Panc1 (cell line): ENCODE results near the gene SUPT20H. TPM values are rescaled to one million over a fixed set of nuclear protein-coding genes. Genes with fewer than 3 reads are reported as not detected.

Experiments
- ATAC-seq: fragments of 200-7000 bp; cut with Tn5 transposase; 2 replicates; pipeline ENCODE4 v1.9.1; 2020; ENCODE audit warnings: mild to moderate bottlenecking, moderate library complexity
- BruUV-seq: library from RNA; stranded (reverse); fragments of 400-500 nt; replicated peaks from 2 replicates; lab custom pipeline; 2021; lab: Mats Ljungman, UMichigan
- CTCF ChIA-PET: fragments of 300-600 bp; sonication (Branson Sonifier 250); formaldehyde crosslinking; loops from one replicate; lab custom pipeline; 2022; ENCODE audit warnings: antibody characterized with exemption; lab: Charles Lee
- POLR2A ChIA-PET: fragments of 300-600 bp; sonication (Branson Sonifier 250); formaldehyde crosslinking; loops from one replicate; lab custom pipeline; 2022; ENCODE audit warnings: antibody characterized with exemption; lab: Charles Lee
- DNase-seq: peaks from one replicate; pipeline ENCODE4 v3.0.0-alpha.2; 2010; ENCODE audit warnings: low read depth, low spot score
- H3K27ac ChIP-seq: 2 replicates; pipeline ENCODE4 v1.5.1; 2011; ENCODE audit warnings: mild to moderate bottlenecking, low read length, inconsistent platforms
- H3K27me3 ChIP-seq: fragments of 200-500 bp; sonication (Bioruptor generic); 2 replicates; pipeline ENCODE4 v1.6.0; 2014; ENCODE audit warnings: low read length, inconsistent platforms; ENCODE audit not compliant: control insufficient read depth, insufficient read depth
- H3K36me3 ChIP-seq: fragments of 200-500 bp; sonication (Bioruptor generic); 2 replicates; pipeline ENCODE4 v1.5.1; 2014; ENCODE audit warnings: inconsistent platforms, mild to moderate bottlenecking, low read length, moderate library complexity; ENCODE audit not compliant: control insufficient read depth, insufficient read depth
- H3K4me1 ChIP-seq: 2 replicates; pipeline ENCODE4 v1.5.1; 2011; ENCODE audit warnings: inconsistent platforms, mild to moderate bottlenecking, low read length, moderate library complexity; ENCODE audit not compliant: control insufficient read depth, insufficient read depth
- H3K4me3 ChIP-seq, 2 experiments: 2 replicates each; pipeline ENCODE4 v1.5.1; 2011 to 2012; ENCODE audit warnings: low read depth in 2 of 2, low read length in 2 of 2, mild to moderate bottlenecking in 2 of 2, inconsistent platforms in 1 of 2, moderate library complexity in 1 of 2
- H3K9me3 ChIP-seq: fragments of 200-500 bp; sonication (Bioruptor generic); 2 replicates; pipeline ENCODE4 v1.5.1; 2014; ENCODE audit warnings: low read depth, mild to moderate bottlenecking, inconsistent platforms, low read length, moderate library complexity; ENCODE audit not compliant: control insufficient read depth, insufficient read depth
- POLR2AphosphoS5 ChIP-seq: IDR thresholded peaks from 2 replicates; pipeline ENCODE4 v1.6.1; 2012; ENCODE audit warnings: mild to moderate bottlenecking, low read depth, low read length, moderate library complexity
- SIN3A ChIP-seq: IDR thresholded peaks from 2 replicates; pipeline ENCODE4 v1.6.1; 2012; ENCODE audit warnings: low read depth, mild to moderate bottlenecking, low read length, moderate library complexity, borderline replicate concordance; ENCODE audit not compliant: insufficient read depth
- TCF7L2 ChIP-seq: IDR thresholded peaks from 2 replicates; pipeline ENCODE4 v1.6.1; 2011; ENCODE audit warnings: mild to moderate bottlenecking, low read depth, low read length, inconsistent platforms
- in situ Hi-C: cut with HindIII; loops from 2 replicates; pipeline ENCODE4 v1.10.0; 2016; ENCODE audit warnings: low sequenced_read_pairs, low pct_unique_long_range_greater_than_20kb
- intact Hi-C: fragments of 100-400 bp; cut with micrococcal nuclease; formaldehyde crosslinking; loops from one replicate; pipeline ENCODE4 v1.10.0; 2022; ENCODE audit not compliant: unreplicated experiment
- total RNA-seq: library from RNA; stranded (reverse); gene quantifications from one replicate; pipeline ENCODE4 v1.2.1, GENCODE V29; 2021; ENCODE audit not compliant: unreplicated experiment
- TF ChIP-seq, protein P1 (sequence below), 2 experiments: IDR thresholded peaks; 2 replicates each; pipeline ENCODE4 v1.6.1; 2011 to 2012; ENCODE audit warnings: low read depth in 2 of 2, control low read depth in 1 of 2, low read length in 1 of 2, mild to moderate bottlenecking in 1 of 2, moderate library complexity in 1 of 2; ENCODE audit not compliant: insufficient read depth in 1 of 2
- TF ChIP-seq, protein P2 (sequence below): fragments of 450-650 bp; IDR thresholded peaks from 2 replicates; pipeline ENCODE4 v1.5.1; 2017; ENCODE audit warnings: mild to moderate bottlenecking

SUPT20H gene
- total RNA-seq, 1 experiment from 2014 or later, result 32.9 TPM

DNA sequence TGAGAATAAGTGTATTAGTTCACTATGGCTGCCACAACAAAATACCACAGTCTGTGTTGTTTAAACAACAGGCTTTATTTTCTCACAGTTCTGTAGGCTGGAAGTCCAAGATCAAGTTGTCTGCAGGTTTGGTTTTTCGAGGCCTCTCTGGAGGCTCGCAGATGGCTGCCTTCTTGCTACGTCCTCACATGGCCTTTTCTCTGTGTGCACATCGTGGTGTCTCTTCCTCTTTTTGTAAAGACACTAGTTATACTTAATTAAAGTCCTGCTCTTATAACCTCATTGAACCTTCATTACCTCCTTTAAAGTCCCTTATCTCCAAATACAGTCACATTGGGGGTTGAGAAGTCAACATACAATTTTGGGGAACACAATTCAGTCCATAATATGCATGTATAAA, 35.4 kb upstream of the SUPT20H start:
- in situ Hi-C loops, result no loop called here
- Histone ChIP-seq H3K27me3 (no peaks in the 10 kb centered on the region), H3K27ac (no peak overlapping the region), H3K4me3 (no peak overlapping the region), H3K4me1 (no peaks in the 10 kb centered on the region), H3K9me3 (no peaks in the 10 kb centered on the region), H3K36me3 (no peaks in the 10 kb centered on the region)
- BruUV-seq, result no TSS peak
- intact Hi-C loops, result no loop called here
- CTCF ChIA-PET, result no interaction called here
- TF ChIP-seq, protein P1, sequence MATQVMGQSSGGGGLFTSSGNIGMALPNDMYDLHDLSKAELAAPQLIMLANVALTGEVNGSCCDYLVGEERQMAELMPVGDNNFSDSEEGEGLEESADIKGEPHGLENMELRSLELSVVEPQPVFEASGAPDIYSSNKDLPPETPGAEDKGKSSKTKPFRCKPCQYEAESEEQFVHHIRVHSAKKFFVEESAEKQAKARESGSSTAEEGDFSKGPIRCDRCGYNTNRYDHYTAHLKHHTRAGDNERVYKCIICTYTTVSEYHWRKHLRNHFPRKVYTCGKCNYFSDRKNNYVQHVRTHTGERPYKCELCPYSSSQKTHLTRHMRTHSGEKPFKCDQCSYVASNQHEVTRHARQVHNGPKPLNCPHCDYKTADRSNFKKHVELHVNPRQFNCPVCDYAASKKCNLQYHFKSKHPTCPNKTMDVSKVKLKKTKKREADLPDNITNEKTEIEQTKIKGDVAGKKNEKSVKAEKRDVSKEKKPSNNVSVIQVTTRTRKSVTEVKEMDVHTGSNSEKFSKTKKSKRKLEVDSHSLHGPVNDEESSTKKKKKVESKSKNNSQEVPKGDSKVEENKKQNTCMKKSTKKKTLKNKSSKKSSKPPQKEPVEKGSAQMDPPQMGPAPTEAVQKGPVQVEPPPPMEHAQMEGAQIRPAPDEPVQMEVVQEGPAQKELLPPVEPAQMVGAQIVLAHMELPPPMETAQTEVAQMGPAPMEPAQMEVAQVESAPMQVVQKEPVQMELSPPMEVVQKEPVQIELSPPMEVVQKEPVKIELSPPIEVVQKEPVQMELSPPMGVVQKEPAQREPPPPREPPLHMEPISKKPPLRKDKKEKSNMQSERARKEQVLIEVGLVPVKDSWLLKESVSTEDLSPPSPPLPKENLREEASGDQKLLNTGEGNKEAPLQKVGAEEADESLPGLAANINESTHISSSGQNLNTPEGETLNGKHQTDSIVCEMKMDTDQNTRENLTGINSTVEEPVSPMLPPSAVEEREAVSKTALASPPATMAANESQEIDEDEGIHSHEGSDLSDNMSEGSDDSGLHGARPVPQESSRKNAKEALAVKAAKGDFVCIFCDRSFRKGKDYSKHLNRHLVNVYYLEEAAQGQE (IDR thresholded peaks at IDR 0.05; ENCODE audit: insufficient read depth in 1 of 2, low read depth in 2 of 2, low read length in 1 of 2), result no peak
- TF ChIP-seq POLR2AphosphoS5 (no peak), SIN3A (no peak), TCF7L2 (no peak)
- TF ChIP-seq, protein P2, sequence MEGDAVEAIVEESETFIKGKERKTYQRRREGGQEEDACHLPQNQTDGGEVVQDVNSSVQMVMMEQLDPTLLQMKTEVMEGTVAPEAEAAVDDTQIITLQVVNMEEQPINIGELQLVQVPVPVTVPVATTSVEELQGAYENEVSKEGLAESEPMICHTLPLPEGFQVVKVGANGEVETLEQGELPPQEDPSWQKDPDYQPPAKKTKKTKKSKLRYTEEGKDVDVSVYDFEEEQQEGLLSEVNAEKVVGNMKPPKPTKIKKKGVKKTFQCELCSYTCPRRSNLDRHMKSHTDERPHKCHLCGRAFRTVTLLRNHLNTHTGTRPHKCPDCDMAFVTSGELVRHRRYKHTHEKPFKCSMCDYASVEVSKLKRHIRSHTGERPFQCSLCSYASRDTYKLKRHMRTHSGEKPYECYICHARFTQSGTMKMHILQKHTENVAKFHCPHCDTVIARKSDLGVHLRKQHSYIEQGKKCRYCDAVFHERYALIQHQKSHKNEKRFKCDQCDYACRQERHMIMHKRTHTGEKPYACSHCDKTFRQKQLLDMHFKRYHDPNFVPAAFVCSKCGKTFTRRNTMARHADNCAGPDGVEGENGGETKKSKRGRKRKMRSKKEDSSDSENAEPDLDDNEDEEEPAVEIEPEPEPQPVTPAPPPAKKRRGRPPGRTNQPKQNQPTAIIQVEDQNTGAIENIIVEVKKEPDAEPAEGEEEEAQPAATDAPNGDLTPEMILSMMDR, result no peak
- DNase-seq (no peak), ATAC-seq (no peak)
- POLR2A ChIA-PET, result no interaction called here

DNA sequence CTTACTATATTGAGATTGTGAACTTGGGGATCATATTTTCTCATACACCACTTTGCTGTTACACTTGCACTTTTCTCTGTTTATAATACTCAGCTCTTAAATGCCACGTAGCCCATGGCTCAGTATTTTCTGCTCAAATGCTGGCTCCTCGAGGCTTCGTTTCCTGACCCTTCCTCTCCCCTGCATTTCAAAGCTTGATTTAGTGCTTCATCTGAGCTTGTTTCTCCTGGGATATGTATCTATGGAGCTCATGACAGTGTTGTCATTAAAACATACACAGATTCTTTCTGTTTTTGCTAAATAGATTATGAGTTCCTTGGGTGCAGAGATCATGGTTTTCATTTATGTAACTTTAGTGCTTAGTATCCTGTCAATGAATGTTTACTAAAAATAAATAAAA, 34.6 kb upstream of the SUPT20H start:
- in situ Hi-C loops, result no loop called here
- BruUV-seq, result no TSS peak
- intact Hi-C loops, result no loop called here

More for the DNA sequence above, 34.6 kb upstream of the SUPT20H start:
- TF ChIP-seq, protein P2, result no peak
- TF ChIP-seq POLR2AphosphoS5 (no peak), SIN3A (no peak), TCF7L2 (no peak)
- TF ChIP-seq, protein P1 (IDR thresholded peaks at IDR 0.05; ENCODE audit: insufficient read depth in 1 of 2, low read depth in 2 of 2, low read length in 1 of 2), result no peak
- ChIA-PET POLR2A (no interaction called here), CTCF (no interaction called here)
- no peaks in the 10 kb centered on the region for H3K9me3 ChIP-seq
- H3K4me1 ChIP-seq, result no peaks in the 10 kb centered on the region
- H3K4me3 ChIP-seq, result no peak overlapping the region
- ATAC-seq, result no peak
- no peaks in the 10 kb centered on the region for H3K36me3 ChIP-seq
- no peaks in the 10 kb centered on the region for H3K27me3 ChIP-seq
- no peak for DNase-seq
- H3K27ac ChIP-seq, result no peak overlapping the region
